IPS-NIHi11 (cell line): Measurements from ENCODE around the gene AEN.

Experiments used
- DNase-seq: peaks from one replicate; pipeline ENCODE4 v3.0.0; 2012; ENCODE audit warnings: mixed read lengths, low spot score

Gene AEN

GRCh38 chr15:88613074-88613944 lies 7.8 kb upstream of the AEN start:
- no peak for DNase-seq

GRCh38 chr15:88615303-88616107 lies 5.6 kb upstream of the AEN start:
- DNase-seq: no peak

DNA sequence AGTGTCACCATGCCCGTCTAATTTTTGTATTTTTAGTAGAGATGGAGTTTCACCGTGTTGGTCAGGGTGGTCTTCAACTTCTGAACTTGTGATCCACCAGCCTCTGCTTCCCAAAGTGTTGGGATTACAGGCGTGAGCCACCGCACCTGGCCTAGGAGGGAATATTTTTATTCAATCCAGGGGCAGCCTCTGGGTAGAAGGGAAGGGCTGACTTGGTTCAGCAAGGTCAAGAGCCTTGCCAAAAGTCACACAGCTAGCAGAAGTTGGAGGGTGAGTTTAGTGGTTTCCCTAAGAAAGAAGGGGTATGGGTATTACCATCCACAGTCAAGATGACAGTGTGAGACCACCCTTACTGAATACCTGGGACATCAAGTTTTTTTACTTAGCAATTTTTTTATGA lies 4.9 kb upstream of the AEN start:
- no peak for DNase-seq

DNA sequence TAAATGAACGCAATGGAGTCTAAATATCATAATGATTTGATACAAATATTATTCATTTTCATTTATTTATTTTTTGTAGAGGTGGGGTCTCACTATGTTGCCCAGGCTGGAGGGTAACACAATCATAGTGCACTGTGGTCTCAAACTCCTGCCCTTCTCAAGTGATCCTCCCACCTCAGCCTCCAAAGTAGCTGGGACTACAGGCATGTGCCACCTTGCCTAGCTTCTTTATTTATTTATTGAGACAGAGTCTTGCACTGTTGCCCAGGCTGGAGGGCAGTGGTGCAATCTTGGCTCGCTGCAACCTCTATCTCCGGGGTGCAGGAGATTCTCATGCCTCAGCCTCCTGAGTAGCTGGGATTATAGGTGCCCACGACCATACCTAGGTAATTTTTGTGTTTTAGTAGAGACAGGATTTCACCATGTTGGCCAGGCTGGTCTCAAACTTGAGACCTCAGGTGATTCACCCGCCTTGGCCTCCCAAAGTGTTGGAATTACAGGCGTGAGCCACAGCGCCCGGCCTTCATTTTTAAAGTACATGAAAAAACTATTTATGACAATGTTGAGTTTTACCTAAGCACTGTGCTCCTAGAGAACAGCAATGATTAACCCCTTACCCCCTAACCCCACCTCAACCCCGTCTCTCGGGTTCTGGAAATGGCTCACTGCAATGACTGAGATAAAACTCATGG lies 4.0 kb upstream of the AEN start:
- no peak for DNase-seq

DNA sequence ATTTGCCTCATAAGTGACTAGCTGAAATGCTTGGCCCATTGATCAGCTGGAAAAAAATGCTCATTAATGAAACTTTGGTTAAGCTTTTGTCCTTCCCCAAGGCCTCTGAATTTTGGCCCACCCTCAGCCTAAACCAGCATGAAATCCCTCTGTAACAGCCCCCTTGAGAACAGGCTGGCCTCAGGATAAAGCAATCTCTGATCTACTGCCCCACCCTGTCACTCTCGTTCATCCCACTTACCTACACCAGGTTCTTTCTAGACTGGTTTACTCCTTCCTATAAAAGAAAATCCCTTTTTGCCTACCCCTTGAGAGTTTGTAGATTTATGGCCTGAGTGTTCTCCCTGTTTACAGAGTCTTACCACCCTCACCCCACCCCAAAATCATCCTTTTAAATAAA lies 3.4 kb upstream of the AEN start:
- no peak for DNase-seq

DNA sequence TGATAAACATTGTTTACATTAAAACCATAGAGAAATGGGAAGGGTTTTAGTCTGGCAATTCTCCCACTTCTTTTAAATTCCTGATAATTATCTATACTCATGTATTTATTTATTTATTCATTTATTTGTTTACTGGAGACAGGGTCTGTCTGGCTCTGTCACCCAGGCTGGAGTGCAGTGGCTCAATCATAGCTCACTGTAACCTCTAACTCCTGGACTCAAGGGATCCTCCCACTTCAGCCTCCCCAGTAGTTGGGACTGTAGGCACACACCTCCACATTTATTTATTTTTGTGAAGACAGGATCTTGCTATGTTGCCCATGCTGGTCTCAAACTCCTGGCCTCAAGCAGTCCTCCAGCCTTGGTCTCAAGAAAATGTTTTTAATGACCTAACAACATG lies 2.5 kb upstream of the AEN start:
- DNase-seq: no peak

- DNase-seq: no peak
These were observed 1.3 kb upstream of the AEN start for GRCh38 chr15:88619796-88620195.

DNA sequence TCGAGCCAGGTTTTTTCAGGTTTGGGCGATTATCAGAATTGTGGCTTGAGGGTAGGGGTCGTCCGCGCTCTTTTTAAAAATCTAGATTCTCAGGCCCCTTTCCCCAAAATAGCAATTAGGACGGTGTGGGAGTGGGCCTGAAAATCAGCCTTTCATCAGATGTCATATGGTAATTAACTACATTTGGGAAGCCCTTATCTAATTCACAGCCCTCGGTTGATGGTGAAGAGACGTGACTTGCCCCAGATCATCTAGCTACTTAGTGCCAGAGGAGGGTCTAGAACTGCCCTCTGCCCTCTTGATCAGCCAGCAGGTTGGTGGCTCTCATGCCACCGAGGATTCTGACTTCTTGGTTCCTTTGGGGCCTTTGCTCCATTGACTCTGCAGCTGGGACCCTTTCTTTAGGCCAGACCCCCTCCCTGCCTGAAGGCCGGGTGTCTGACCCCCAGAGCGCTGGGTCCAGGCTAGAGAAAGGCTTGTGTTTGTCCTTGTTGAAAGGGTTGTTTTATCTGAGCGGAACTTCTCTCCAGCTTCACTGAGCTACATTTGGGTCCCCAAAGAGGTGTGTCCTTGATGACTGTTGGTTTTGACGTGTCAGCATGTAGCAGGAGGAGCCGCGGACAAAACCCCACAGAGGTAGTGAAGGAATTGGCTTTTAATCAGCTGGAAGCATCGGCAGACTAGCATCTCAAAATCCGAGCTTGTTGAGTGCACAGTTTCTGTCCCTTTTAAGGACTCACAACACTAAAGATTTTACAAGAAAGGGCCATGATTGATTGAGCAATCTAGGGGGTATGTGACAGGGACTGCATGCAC lies 857 bp downstream of the AEN start:
- DNase-seq: no peak

GRCh38 chr15:88622605-88622975 lies 1.4 kb downstream of the AEN start:
- DNase-seq: no peak

GRCh38 chr15:88623061-88623460 lies 1.9 kb downstream of the AEN start:
- no peak for DNase-seq

GRCh38 chr15:88623632-88624031 lies 2.5 kb downstream of the AEN start:
- DNase-seq: no peak

GRCh38 chr15:88624156-88624970 lies 3.2 kb downstream of the AEN start:
- DNase-seq: no peak

- no peak for DNase-seq
These were observed 3.9 kb downstream of the AEN start for GRCh38 chr15:88624971-88625490.

DNA sequence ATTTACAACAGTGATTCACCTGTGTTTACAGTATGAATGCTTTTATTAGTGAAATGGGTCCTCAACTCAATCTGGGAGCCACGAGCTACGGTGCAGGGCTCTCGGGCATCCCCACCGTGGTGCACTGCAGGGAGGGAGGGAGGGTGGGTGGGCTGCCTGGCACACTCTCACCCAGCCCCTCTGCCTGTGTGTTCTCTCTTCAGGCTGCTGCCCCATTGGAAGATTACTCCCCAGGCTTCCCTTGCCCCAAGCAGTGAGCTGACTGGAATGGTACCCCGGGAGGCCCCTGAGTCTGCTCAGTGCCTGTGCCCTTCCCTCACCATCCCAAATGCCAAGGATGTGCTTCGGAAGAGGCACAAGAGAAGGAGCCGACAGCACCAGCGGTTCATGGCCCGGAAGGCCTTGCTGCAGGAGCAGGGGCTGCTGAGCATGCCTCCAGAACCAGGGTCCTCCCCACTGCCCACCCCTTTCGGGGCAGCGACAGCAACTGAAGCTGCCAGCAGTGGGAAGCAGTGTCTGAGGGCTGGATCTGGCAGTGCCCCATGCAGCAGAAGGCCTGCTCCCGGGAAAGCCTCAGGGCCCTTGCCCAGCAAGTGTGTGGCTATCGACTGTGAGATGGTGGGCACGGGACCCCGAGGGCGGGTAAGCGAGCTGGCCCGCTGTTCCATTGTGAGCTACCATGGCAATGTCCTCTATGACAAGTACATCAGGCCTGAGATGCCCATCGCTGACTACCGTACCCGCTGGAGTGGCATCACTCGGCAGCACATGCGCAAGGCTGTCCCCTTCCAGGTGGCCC lies 5.0 kb downstream of the AEN start:
- no peak for DNase-seq

DNA sequence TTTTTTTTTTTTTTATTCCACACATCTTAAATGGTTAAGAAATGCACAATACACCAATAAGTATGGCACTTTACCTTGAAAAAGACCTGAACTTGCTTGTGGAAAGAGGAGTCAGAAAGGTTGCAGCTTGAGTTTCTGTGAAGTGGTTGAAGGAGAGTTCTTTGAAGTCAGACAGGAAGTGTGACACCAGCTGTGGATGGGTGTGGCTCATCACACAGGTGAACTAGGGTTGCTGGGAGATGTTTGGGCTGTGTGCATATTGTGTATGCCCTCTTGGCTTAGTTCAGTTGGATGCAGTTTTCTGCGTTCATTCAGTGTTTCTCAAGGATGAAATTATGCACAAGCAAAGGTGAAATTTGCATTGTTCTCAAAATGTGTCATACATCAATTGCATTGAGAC lies 6.3 kb downstream of the AEN start:
- DNase-seq: no peak

DNA sequence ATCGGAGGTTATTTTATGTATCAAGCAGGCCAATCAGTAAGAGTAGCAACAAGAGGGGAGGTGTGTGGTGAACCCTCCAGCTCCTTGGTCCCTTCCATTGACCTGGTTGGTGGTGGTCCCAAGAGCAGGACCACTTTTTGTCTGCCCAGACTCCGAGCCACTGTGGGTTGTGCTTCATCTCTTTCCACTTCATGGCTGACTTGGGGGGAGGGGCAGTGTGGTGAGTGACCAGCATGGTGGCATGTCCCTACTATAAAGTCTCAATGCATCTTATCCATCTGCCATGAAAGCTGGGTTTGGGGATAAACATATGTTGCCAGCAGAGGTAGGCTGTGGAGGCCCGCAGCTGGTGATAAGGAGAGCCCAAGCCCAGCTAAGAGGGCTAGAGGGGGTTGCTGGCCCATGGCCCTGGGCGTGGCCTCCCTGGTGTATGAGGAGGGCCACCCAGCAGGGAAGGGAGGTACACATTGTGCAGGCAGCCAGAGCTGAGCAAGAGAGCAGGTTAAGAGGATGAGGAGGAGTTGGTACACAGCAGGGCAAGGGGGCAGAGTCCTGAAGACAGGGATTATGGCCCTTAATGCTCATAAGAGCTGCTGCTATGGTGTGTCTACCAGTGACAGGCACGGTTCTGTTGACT lies 7.0 kb downstream of the AEN start:
- no peak for DNase-seq

- no peak for DNase-seq
These were observed 7.9 kb downstream of the AEN start for GRCh38 chr15:88629071-88629470.

DNA sequence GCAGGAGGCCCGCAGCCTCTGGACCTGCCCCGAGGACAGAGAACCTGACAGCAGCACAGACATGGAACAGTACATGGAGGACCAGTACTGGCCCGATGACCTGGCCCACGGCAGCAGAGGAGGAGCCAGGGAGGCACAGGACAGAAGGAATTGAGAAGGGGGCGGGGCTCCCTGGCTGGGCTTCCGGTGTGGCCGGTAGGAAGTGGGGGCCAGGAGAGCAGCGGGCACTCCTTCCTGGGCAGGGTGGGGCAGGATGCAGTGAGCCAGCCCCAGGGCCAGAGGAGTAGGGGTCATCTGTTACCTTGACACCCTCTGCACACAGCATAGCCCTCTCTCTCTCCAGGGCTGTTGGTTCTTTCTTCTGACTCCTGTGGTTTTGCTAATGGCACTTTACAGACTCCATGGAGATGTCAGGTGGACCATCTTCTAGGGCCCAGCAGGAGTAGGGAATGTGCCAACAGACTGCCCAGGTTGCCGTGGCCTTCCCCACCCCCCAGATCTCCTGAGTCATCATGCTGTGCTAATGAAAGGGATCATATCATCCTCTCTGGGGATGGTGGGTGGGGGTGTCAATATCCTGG lies 9.1 kb downstream of the AEN start:
- DNase-seq: no peak

GRCh38 chr15:88630798-88631463 lies 9.8 kb downstream of the AEN start:
- DNase-seq: no peak
